Measurements from ENCODE around the gene GIT2. TPM values are rescaled to one million over a fixed set of nuclear protein-coding genes. Genes with fewer than 3 reads are reported as not detected.
A peak's percentile ranks its signal among the peaks of the same experiment; 100 is the strongest.

GIT2 gene
- total and polyA plus RNA-seq, 10 of the 15 experiments (the other 5 are each of a cell fraction or from before 2014, with no cell fraction given), result 9.1 to 49.9 (median 43.9) TPM

GRCh38 chr12:109995361-109995685, 845 bp downstream of the GIT2 start:
- WGBS (ENCODE audit: insufficient coverage, insufficient replicate concordance, low lambda C conversion rate, missing lambda C conversion rate), result 0% methylated on average over 6 of the region's 6 CpGs
- H4K20me1 ChIP-seq (ENCODE audit: control insufficient read depth, insufficient read depth), result no peaks in the 10 kb centered on the region
- DNase-seq (ENCODE audit: low read depth, low spot score) (no peak), FAIRE-seq (no peak), ATAC-seq (no peak)
- ChIA-PET SMC1A (ENCODE audit: uncharacterized antibody, unreplicated experiment) (interaction anchor here (0.9 to 2.8 kb wide), 8 partner anchors 9 to 107 kb away, joined by 3 to 29 read pairs (median 4); no protein-coding TSS in a partner anchor), RAD21 (ENCODE audit: unreplicated experiment) (interaction anchor here (2.0 to 3.5 kb wide), 4 partner anchors 9 to 28 kb away, joined by 4 to 17 read pairs (median 12); no protein-coding TSS in a partner anchor), CTCF (interaction anchor here (1.0 to 1.5 kb wide), 3 partner anchors 9 to 97 kb away, joined by 3 read pairs; no protein-coding TSS in a partner anchor), POLR2A (interaction anchor here (0.8 to 2.0 kb wide), 3 partner anchors 9 to 22 kb away, joined by 3 to 16 read pairs (median 10); no protein-coding TSS in a partner anchor)
- no peak overlapping the region; the same call in 1 of the 2 replicates for H2AFZ ChIP-seq (ENCODE audit: control insufficient read depth, low read depth, low read length)
- H3K79me2 ChIP-seq (ENCODE audit: control insufficient read depth, insufficient read depth, low read length), result peaks cover 60% of the 10 kb centered on the region
- peak overlapping the region; percentile 86 for H3K4me3 ChIP-seq
- H3K9ac ChIP-seq (ENCODE audit: control insufficient read depth, insufficient read depth, low read length), result peak overlapping the region; percentile 89
- BruUV-seq (replicated peaks), result no TSS peak
- intact Hi-C loops (cut with micrococcal nuclease; ENCODE audit: unreplicated experiment) (no loop called here), in situ Hi-C loops (cut with MboI) (no loop called here)
- H3K27me3 ChIP-seq (replicated peaks in 1 of 2; ENCODE audit: control insufficient read depth in 2 of 2, insufficient read depth in 2 of 2, low read length in 1 of 2), result no peaks in the 10 kb centered on the region
- no peaks in the 10 kb centered on the region for H3K9me3 ChIP-seq (replicated peaks; ENCODE audit: control insufficient read depth, insufficient read depth, low read length)
- H3K27ac ChIP-seq (ENCODE audit: control insufficient read depth, insufficient read depth), result peak overlapping the region; percentile 87
- H3K4me2 ChIP-seq (ENCODE audit: control insufficient read depth, insufficient read depth), result peak overlapping the region; percentile 99
- H3K4me1 ChIP-seq (ENCODE audit: control insufficient read depth, insufficient read depth, low read length), result peaks cover 5% of the 10 kb centered on the region; the same call in 1 of the 2 replicates
- H3K36me3 ChIP-seq (ENCODE audit: control insufficient read depth in 2 of 2, insufficient read depth in 2 of 2, low read length in 1 of 2), result peaks cover 0 to 6% of the 10 kb centered on the region in 2 experiments; a peak in 1 of 4 replicates
- TF ChIP-seq CUX1 (IDR thresholded peaks at IDR 0.05; ENCODE audit: insufficient replicate concordance, low read depth, low read length) (no peak), ZNF207 (IDR thresholded peaks at IDR 0.05; ENCODE audit: borderline replicate concordance) (no peak), USF1 (IDR thresholded peaks at IDR 0.05; ENCODE audit: borderline replicate concordance, extremely low read length, insufficient read depth, low read depth, low read length) (no peak), ZNF24 (IDR thresholded peaks at IDR 0.05) (no peak), LARP7 (IDR thresholded peaks at IDR 0.05) (no peak), ZBTB33 (IDR thresholded peaks at IDR 0.05) (no peak), CREB1 (IDR thresholded peaks at IDR 0.05; ENCODE audit: low read depth) (no peak), TCF3 (IDR thresholded peaks at IDR 0.05; ENCODE audit: borderline replicate concordance, insufficient read depth, low read depth, low read length) (no peak), REST (IDR thresholded peaks at IDR 0.05; ENCODE audit: low read depth, low read length) (no peak), GATAD2B (conservative IDR thresholded peaks at IDR 0.05; ENCODE audit: low read depth) (no peak)
